HTR-8/SVneo (cell line): ENCODE measurements around the gene ALX3.
"Not testable (repeated sequence)": the region's sequence is repeated elsewhere in the genome, so short reads cannot be mapped to it uniquely, and the experiment has no call there.

Experiments
- DNase-seq: peaks from one replicate; pipeline ENCODE4 v3.0.0; 2011; ENCODE audit warnings: low spot score, mixed read lengths; ENCODE audit not compliant: insufficient read length
- FAIRE-seq: peaks from 2 replicates; lab custom pipeline; 2011; peaks lifted over from hg19 to GRCh38; lab: Jason Lieb, UNC

The ALX3 gene

GRCh38 chr1:110091381-110091780 is 20.9 kb upstream of the ALX3 start:
- FAIRE-seq = no peak
- no peak for DNase-seq

- FAIRE-seq (no peak), DNase-seq (no peak)
These were observed 19.2 kb upstream of the ALX3 start for GRCh38 chr1:110089561-110090275.

GRCh38 chr1:110088739-110089316 is 18.4 kb upstream of the ALX3 start:
- FAIRE-seq = no peak
- DNase-seq = no peak

- DNase-seq = peak; percentile 63
- FAIRE-seq = no peak
These were observed 17.6 kb upstream of the ALX3 start for GRCh38 chr1:110087812-110088738.

GRCh38 chr1:110086961-110087360 is 16.5 kb upstream of the ALX3 start:
- DNase-seq (no peak), FAIRE-seq (no peak)

GRCh38 chr1:110085671-110086070 is 15.2 kb upstream of the ALX3 start:
- FAIRE-seq (no peak), DNase-seq (no peak)

GRCh38 chr1:110084227-110085078 is 14.0 kb upstream of the ALX3 start:
- no peak for DNase-seq
- no peak for FAIRE-seq

- FAIRE-seq (no peak), DNase-seq (no peak)
These were observed 13.4 kb upstream of the ALX3 start for GRCh38 chr1:110083866-110084226.

GRCh38 chr1:110083061-110083865 is 12.8 kb upstream of the ALX3 start:
- no peak for FAIRE-seq
- no peak for DNase-seq

- no peak for DNase-seq
- FAIRE-seq = no peak
These were observed 12.0 kb upstream of the ALX3 start for GRCh38 chr1:110082477-110082876.

GRCh38 chr1:110081061-110081460 is 10.6 kb upstream of the ALX3 start:
- FAIRE-seq (no peak), DNase-seq (no peak)

- FAIRE-seq = not testable (repeated sequence)
These were observed 9.5 kb upstream of the ALX3 start for GRCh38 chr1:110079995-110080394.

GRCh38 chr1:110076789-110077500 is 6.5 kb upstream of the ALX3 start:
- FAIRE-seq = no peak
- no peak for DNase-seq

More at GRCh38 chr1:110079995-110080394, 9.5 kb upstream of the ALX3 start:
- DNase-seq = not testable (repeated sequence)

GRCh38 chr1:110074166-110074565 is 3.7 kb upstream of the ALX3 start:
- DNase-seq (no peak), FAIRE-seq (no peak)

- no peak for FAIRE-seq
- DNase-seq = no peak
These were observed 196 bp downstream of the ALX3 start for GRCh38 chr1:110070282-110070669.

GRCh38 chr1:110069404-110070281 is 829 bp downstream of the ALX3 start:
- FAIRE-seq (no peak), DNase-seq (no peak)

- FAIRE-seq = no peak
These were observed 1.6 kb downstream of the ALX3 start for GRCh38 chr1:110068646-110069403.

More at GRCh38 chr1:110068646-110069403, 1.6 kb downstream of the ALX3 start:
- DNase-seq = no peak
